ENCODE data around the gene HOXD10. TPM values are rescaled to one million over a fixed set of nuclear protein-coding genes. Genes with fewer than 3 reads are reported as not detected.
A peak's percentile ranks its signal among the peaks of the same experiment; 100 is the strongest.

Gene HOXD10
- total RNA-seq, 1 donor: not detected

DNA sequence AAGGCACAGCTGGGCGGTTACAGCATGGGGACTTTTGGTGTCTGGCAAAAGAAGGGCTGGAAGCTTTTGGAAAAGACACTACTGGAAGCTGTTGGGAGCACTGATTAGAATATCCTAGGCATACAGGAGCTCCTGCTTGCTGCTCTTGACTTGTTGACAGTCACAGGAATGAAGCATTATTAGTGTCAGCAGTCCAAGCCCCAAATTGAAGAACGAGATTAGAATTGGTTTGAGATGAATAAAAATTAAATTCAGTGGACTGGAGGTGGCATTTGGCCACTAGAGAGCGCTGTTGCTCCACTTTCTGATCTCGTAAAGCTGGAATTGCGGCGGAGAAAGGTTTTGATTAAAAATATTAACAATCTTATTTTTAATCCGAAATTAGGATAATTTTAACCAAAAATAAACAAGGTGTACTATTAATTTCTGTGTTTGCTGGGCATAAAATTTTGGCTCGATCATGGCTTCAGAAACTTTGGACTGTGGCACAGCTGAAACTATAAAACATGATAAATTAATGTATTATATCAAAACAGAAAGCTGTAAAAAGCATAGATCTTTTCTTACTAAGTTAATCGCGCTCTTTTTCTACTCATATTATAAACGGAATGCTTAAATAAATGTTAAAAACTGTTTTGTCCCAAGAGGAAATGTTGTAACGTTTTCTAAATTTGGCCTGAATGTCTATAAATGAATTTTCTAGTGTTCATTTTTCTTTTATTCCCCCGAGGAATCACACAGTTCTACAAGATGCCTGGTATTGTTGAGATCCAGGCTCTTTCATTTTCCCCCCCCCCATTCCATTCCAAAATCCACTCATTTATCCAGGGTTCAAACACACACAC, 10.6 kb downstream of the HOXD10 start:
- Histone ChIP-seq H3K4me2 (ENCODE audit: insufficient read depth, low read length) (peak overlapping the region; percentile 94), H2AFZ (ENCODE audit: low read length) (no peak overlapping the region), H4K20me1 (ENCODE audit: insufficient read depth, low read length) (no peaks in the 10 kb centered on the region), H3K36me3 (ENCODE audit: insufficient read depth, low read length) (peaks cover 1% of the 10 kb centered on the region), H3K79me2 (ENCODE audit: insufficient read depth, low read length) (no peaks in the 10 kb centered on the region), H3K27ac (ENCODE audit: low read depth, low read length) (no peak overlapping the region), H3K4me3 (ENCODE audit: insufficient read depth, low read length) (peak overlapping the region; percentile 24), H3K27me3 (ENCODE audit: insufficient read depth, low read length) (peaks cover 23% of the 10 kb centered on the region), H3K9me3 (ENCODE audit: low read depth, low read length) (no peaks in the 10 kb centered on the region), H3K4me1 (ENCODE audit: insufficient read depth, low read length) (peaks cover 26% of the 10 kb centered on the region)
- peak; percentile 89 for TF ChIP-seq CTCF (IDR thresholded peaks at IDR 0.05; ENCODE audit: extremely low read depth, low read depth, low read length)
- peak; percentile 94 for DNase-seq (ENCODE audit: insufficient read length, low spot score, missing footprints)

DNA sequence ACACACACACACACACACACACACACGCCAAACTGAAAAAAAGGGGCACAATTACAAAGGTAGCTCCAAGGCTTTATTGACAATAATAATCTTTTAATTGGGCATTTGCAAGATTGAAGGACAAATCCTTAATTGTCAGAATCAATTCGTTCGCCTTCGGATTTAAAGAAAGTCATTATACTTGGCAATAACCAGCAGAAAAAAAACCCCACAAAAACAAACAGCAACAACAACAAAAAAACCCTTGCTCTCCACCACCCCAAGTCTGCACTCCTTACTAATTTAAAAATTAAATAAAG, 11.1 kb downstream of the HOXD10 start:
- H3K4me2 ChIP-seq (ENCODE audit: insufficient read depth, low read length): peak overlapping the region; percentile 94
- H3K9me3 ChIP-seq (ENCODE audit: low read depth, low read length): no peaks in the 10 kb centered on the region
- no peaks in the 10 kb centered on the region for H4K20me1 ChIP-seq (ENCODE audit: insufficient read depth, low read length)
- TF ChIP-seq CTCF (IDR thresholded peaks at IDR 0.05; ENCODE audit: extremely low read depth, low read depth, low read length): no peak
- H3K27me3 ChIP-seq (ENCODE audit: insufficient read depth, low read length): peaks cover 17% of the 10 kb centered on the region
- peaks cover 20% of the 10 kb centered on the region for H3K4me1 ChIP-seq (ENCODE audit: insufficient read depth, low read length)
- DNase-seq (ENCODE audit: insufficient read length, low spot score, missing footprints): no peak
- H3K4me3 ChIP-seq (ENCODE audit: insufficient read depth, low read length): no peak overlapping the region
- H3K79me2 ChIP-seq (ENCODE audit: insufficient read depth, low read length): no peaks in the 10 kb centered on the region
- no peak overlapping the region for H3K27ac ChIP-seq (ENCODE audit: low read depth, low read length)
- H2AFZ ChIP-seq (ENCODE audit: low read length): no peak overlapping the region
- H3K36me3 ChIP-seq (ENCODE audit: insufficient read depth, low read length): peaks cover 5% of the 10 kb centered on the region

GRCh38 chr2:176128172-176128981, 11.8 kb downstream of the HOXD10 start:
- H3K4me2 ChIP-seq (ENCODE audit: insufficient read depth, low read length): peak overlapping the region; percentile 94
- H3K36me3 ChIP-seq (ENCODE audit: insufficient read depth, low read length): peaks cover 5% of the 10 kb centered on the region
- H3K4me1 ChIP-seq (ENCODE audit: insufficient read depth, low read length): peaks cover 20% of the 10 kb centered on the region
- no peaks in the 10 kb centered on the region for H3K9me3 ChIP-seq (ENCODE audit: low read depth, low read length)
- DNase-seq (ENCODE audit: insufficient read length, low spot score, missing footprints): peak; percentile 61
- peak overlapping the region; percentile 90 for H2AFZ ChIP-seq (ENCODE audit: low read length)
- TF ChIP-seq CTCF (IDR thresholded peaks at IDR 0.05; ENCODE audit: extremely low read depth, low read depth, low read length): no peak
- no peaks in the 10 kb centered on the region for H4K20me1 ChIP-seq (ENCODE audit: insufficient read depth, low read length)
- peaks cover 12% of the 10 kb centered on the region for H3K27me3 ChIP-seq (ENCODE audit: insufficient read depth, low read length)
- peak overlapping the region; percentile 58 for H3K27ac ChIP-seq (ENCODE audit: low read depth, low read length)
- H3K4me3 ChIP-seq (ENCODE audit: insufficient read depth, low read length): peak overlapping the region; percentile 78
- no peaks in the 10 kb centered on the region for H3K79me2 ChIP-seq (ENCODE audit: insufficient read depth, low read length)

All from osteoblast (primary cell).